Activated CD4-positive, alpha-beta T cell treated with anti-CD3 and anti-CD28 coated beads, Interleukin-2, amount 50 U/mL, for 1 hour (primary cell): ENCODE measurements around the gene RPL9.
"Not testable (repeated sequence)": the region's sequence is repeated elsewhere in the genome, so short reads cannot be mapped to it uniquely, and the experiment has no call there.

Experiments used
- DNase-seq: peaks from one replicate; pipeline ENCODE4 v3.0.0-alpha.2; 2020

The RPL9 gene

GRCh38 chr4:39464886-39465501 is 6.3 kb upstream of the RPL9 start:
- DNase-seq, result no peak

GRCh38 chr4:39458161-39458504 is 589 bp downstream of the RPL9 start:
- DNase-seq, result not testable (repeated sequence)

GRCh38 chr4:39456946-39457763 is 1.6 kb downstream of the RPL9 start:
- DNase-seq, result no peak

GRCh38 chr4:39455486-39455885 is 3.2 kb downstream of the RPL9 start:
- no peak for DNase-seq

- DNase-seq, result no peak
Observed at GRCh38 chr4:39453738-39454137, 5.0 kb downstream of the RPL9 start.

GRCh38 chr4:39452860-39453587 is 5.7 kb downstream of the RPL9 start:
- no peak for DNase-seq

GRCh38 chr4:39452153-39452859 is 6.4 kb downstream of the RPL9 start:
- DNase-seq, result no peak

GRCh38 chr4:39451423-39452023 is 7.2 kb downstream of the RPL9 start:
- DNase-seq, result no peak

- no peak for DNase-seq
Observed at GRCh38 chr4:39450618-39451017, 8.1 kb downstream of the RPL9 start.

- peak; percentile 26 for DNase-seq
Observed at GRCh38 chr4:39446842-39447573, 11.7 kb downstream of the RPL9 start.

- no peak for DNase-seq
Observed at GRCh38 chr4:39446483-39446841, 12.3 kb downstream of the RPL9 start.

GRCh38 chr4:39442998-39443397 is 15.7 kb downstream of the RPL9 start:
- DNase-seq, result no peak

GRCh38 chr4:39441593-39441992 is 17.1 kb downstream of the RPL9 start:
- no peak for DNase-seq

- DNase-seq, result no peak
Observed at GRCh38 chr4:39435659-39436563, 22.8 kb downstream of the RPL9 start.

GRCh38 chr4:39433878-39434492 is 24.7 kb downstream of the RPL9 start:
- no peak for DNase-seq

- no peak for DNase-seq
Observed at GRCh38 chr4:39429476-39430334, 29.0 kb downstream of the RPL9 start.

- DNase-seq, result no peak
Observed at GRCh38 chr4:39427520-39428114, 31.1 kb downstream of the RPL9 start.

GRCh38 chr4:39426728-39427127 is 32.0 kb downstream of the RPL9 start:
- no peak for DNase-seq

- not testable (repeated sequence) for DNase-seq
Observed at GRCh38 chr4:39425297-39425696, 33.4 kb downstream of the RPL9 start.
